Activated B cell treated with CpG ODN at 0.5 μM for 24 hours (primary cell): Measurements from ENCODE around the gene LIPC. TPM values are rescaled to one million over a fixed set of nuclear protein-coding genes. Genes with fewer than 3 reads are reported as not detected.

Experiments
- ATAC-seq: fragments of 200-7000 bp; cut with Tn5 transposase; one replicate; pipeline ENCODE4 v1.10.0; 2021; ENCODE audit warnings: low read depth, mild to moderate bottlenecking, moderate library complexity
- CTCF ChIA-PET: fragments of 350-600 bp; sonication (Branson Sonifier 250); formaldehyde crosslinking; loops from one replicate; lab custom pipeline; 2021; ENCODE audit warnings: antibody characterized with exemption; lab: Charles Lee
- POLR2A ChIA-PET: fragments of 350-600 bp; sonication (Branson Sonifier 250); formaldehyde crosslinking; loops from one replicate; lab custom pipeline; 2021; ENCODE audit warnings: antibody characterized with exemption; lab: Charles Lee
- DNase-seq: peaks from one replicate; pipeline ENCODE4 v3.0.0; 2022
- H3K27ac Mint-ChIP-seq: one replicate; pipeline ENCODE4 v1.8.0; 2020; ENCODE audit warnings: mixed read lengths
- H3K27me3 Mint-ChIP-seq: one replicate; pipeline ENCODE4 v1.8.0; 2021; ENCODE audit warnings: mixed read lengths
- H3K36me3 Mint-ChIP-seq: one replicate; pipeline ENCODE4 v1.8.0; 2021; ENCODE audit warnings: low read depth, mixed read lengths
- H3K4me1 Mint-ChIP-seq: one replicate; pipeline ENCODE4 v1.8.0; 2021; ENCODE audit warnings: mixed read lengths
- H3K4me3 Mint-ChIP-seq: one replicate; pipeline ENCODE4 v1.8.0; 2020; ENCODE audit warnings: mild to moderate bottlenecking, mixed read lengths
- H3K9me3 Mint-ChIP-seq: one replicate; pipeline ENCODE4 v1.8.0; 2020; ENCODE audit warnings: mixed read lengths
- intact Hi-C: fragments of 100-400 bp; cut with micrococcal nuclease; formaldehyde crosslinking; loops from one replicate; pipeline ENCODE4 v1.15.1; 2024
- total RNA-seq: library from RNA; stranded (reverse); gene quantifications from 2 replicates; pipeline ENCODE4 v1.2.3, GENCODE V29; 2022
- TF ChIP-seq, protein P1 (sequence below): fragments of 200-600 bp; IDR thresholded peaks from one replicate; pipeline ENCODE4 v1.8.0; 2022; ENCODE audit warnings: antibody characterized with exemption, mild to moderate bottlenecking

The LIPC gene
- total RNA-seq, 1 donor from 2014 or later = not detected

DNA sequence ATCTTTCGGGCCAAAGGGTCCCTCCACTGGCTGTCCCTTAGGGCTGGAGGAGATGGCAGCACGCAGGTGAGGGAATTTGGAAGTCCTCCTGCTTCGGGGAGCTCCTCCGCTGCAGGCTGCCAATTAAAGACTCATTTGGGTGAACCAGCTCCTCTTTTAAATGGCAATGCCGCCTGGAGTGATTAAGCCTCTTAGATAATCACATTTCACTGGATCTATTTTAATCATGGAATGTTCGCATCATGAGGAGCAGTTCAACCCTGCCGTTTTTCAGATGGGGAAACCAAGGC is 117.9 kb downstream of the LIPC start:
- Mint-ChIP-seq H3K27ac (no peak overlapping the region), H3K27me3 (peaks cover 33% of the 10 kb centered on the region), H3K4me1 (peaks cover 9% of the 10 kb centered on the region), H3K36me3 (no peaks in the 10 kb centered on the region), H3K4me3 (no peak overlapping the region), H3K9me3 (no peaks in the 10 kb centered on the region)
- CTCF ChIA-PET = no interaction called here
- POLR2A ChIA-PET = no interaction called here
- DNase-seq = no peak
- ATAC-seq = no peak
- TF ChIP-seq, protein P1, sequence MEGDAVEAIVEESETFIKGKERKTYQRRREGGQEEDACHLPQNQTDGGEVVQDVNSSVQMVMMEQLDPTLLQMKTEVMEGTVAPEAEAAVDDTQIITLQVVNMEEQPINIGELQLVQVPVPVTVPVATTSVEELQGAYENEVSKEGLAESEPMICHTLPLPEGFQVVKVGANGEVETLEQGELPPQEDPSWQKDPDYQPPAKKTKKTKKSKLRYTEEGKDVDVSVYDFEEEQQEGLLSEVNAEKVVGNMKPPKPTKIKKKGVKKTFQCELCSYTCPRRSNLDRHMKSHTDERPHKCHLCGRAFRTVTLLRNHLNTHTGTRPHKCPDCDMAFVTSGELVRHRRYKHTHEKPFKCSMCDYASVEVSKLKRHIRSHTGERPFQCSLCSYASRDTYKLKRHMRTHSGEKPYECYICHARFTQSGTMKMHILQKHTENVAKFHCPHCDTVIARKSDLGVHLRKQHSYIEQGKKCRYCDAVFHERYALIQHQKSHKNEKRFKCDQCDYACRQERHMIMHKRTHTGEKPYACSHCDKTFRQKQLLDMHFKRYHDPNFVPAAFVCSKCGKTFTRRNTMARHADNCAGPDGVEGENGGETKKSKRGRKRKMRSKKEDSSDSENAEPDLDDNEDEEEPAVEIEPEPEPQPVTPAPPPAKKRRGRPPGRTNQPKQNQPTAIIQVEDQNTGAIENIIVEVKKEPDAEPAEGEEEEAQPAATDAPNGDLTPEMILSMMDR = no peak
- intact Hi-C loops = no loop called here

DNA sequence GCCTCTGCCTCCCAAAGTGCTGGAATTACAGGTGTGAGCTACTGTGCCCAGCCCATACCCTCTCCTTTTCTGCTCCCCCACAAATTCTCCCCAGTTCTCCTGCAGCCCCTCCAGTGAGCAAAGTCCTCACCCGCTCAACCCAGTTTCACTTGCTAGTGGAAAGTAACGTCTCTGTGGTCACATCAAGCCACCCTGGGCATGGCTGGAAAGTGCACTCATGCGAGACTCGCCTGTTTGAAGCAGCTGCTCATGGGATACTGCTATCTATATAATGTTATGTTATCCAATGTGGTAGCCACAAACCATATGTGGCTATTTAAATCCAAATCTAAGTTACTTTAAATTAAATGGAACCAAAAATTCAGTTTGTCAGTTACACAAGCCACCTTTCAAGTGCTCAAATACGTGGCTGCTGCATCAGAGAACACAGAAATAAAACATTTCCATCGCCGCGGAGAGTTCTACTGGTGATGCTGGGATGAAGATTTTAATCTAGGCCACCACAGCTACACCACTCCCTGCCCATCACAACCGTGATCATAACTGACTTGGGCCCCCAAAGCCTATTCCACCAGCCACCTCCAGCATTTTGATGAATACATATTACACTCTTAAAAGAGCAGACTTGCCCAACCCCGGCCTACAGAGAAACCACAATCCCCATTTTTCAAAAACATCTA is 119.4 kb downstream of the LIPC start:
- TF ChIP-seq, protein P1 = no peak
- intact Hi-C loops = no loop called here
- no peak for DNase-seq
- POLR2A ChIA-PET = no interaction called here
- Mint-ChIP-seq H3K36me3 (no peaks in the 10 kb centered on the region), H3K27me3 (peaks cover 33% of the 10 kb centered on the region), H3K27ac (no peak overlapping the region), H3K4me1 (peaks cover 9% of the 10 kb centered on the region), H3K4me3 (no peak overlapping the region), H3K9me3 (no peaks in the 10 kb centered on the region)
- CTCF ChIA-PET = no interaction called here
- no peak for ATAC-seq

DNA sequence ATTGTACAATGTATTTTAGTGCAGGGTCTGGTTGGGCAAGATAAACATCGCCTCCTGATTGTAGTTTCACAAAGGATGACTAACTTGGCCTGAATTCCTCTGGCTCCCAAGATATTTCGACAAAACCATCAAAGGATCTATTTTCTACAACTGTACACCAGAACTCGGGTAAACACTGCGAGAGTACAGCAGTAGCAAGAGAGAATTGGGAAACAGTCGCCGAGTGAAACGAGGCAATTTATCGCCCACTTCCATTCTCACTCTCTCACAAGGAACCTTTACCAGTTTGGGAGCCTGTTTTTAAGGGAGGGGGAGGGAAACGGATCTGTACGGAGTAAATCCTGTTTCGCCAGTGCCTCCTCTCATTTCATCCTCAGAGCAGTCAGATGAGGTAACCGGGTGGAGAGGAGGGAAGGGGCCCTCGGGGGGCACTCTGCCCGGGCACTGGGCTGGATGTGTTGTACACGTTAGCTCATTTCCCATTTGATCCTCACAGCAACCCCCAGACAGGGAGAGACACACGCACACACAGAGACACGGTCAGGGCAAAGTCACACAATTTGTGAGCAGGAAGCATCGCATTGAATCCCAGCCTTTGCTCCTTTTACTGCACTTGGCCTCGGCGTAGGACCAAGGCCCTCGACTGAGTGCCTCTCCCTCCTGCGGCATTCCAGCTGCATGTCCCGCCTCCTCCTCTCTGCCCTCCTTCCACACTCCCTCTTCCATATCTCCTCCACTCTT is 120.1 kb downstream of the LIPC start:
- POLR2A ChIA-PET = no interaction called here
- Mint-ChIP-seq H3K9me3 (no peaks in the 10 kb centered on the region), H3K4me3 (no peak overlapping the region), H3K4me1 (peaks cover 9% of the 10 kb centered on the region), H3K27ac (no peak overlapping the region), H3K27me3 (peaks cover 33% of the 10 kb centered on the region), H3K36me3 (no peaks in the 10 kb centered on the region)
- CTCF ChIA-PET = no interaction called here
- ATAC-seq = no peak
- TF ChIP-seq, protein P1 = no peak
- intact Hi-C loops = no loop called here
- no peak for DNase-seq

DNA sequence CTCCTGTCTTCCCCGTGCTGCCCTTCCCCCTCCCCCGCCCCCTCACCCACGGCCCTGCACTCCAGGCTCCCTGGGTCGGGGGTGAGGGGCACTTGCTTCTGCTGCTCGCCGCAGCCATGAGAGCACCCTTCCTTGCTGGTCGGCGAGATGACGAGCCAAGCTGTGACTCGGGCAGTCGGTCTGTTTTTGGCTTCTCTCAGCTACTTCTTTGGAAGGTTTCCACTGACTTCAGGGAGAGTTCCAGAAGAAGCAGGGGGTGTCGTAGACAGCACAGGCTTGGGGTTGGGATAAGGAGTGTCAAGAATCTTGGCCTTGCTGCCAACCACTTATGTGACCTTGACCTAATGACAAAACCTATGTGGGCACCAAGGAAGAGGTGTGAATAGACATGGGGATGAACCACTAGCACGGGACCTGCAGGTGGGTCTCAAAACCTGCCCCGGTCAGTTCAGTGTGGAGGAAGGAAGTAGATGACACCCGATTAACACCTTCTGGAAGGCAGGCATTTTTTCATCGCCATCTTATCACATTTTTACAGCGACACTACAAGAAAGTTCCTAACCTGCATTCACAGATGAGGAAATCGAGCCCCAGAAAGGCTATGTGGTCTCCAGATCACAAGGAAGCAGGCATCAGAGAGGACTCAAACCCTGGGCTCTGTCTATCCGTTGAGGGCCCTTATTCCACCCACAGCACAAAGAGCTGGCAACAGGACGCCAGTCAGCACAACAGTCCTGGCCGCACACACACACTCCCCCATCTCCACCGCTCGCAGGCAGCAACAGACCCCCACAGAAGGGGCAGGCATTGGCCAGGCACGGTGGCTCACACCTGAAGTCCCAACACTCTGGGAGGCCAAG is 120.9 kb downstream of the LIPC start:
- Mint-ChIP-seq H3K27ac (no peak overlapping the region), H3K4me3 (no peak overlapping the region), H3K36me3 (no peaks in the 10 kb centered on the region), H3K4me1 (peaks cover 9% of the 10 kb centered on the region), H3K27me3 (peaks cover 33% of the 10 kb centered on the region), H3K9me3 (no peaks in the 10 kb centered on the region)
- POLR2A ChIA-PET = no interaction called here
- DNase-seq = no peak
- intact Hi-C loops = no loop called here
- TF ChIP-seq, protein P1 = no peak
- no peak for ATAC-seq
- CTCF ChIA-PET = no interaction called here

DNA sequence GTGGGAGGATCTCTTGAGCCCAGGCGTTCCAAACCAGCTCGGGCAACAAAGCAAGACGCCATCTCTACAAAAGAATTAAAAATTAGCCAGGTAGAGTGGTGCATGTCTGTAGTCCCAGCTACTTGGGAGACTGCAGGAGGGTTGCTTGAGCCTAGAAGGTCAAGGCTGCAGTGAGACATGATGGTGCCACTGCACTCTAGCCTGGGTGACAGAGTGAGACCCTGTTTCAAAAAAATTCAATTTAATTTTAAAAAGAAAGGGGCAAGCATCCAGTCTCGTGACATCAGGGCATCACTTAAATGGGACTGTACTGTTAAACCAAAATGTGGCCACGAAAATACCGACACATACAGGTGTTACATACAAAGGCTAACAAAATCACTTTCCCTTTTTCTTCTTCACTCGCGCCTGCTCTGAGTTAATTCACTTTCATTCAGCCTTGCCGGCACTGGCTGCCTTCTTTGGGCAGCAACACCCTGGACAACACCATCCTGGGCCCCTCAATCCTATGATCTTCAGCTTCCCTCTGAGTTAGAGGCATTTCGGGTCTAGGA is 121.7 kb downstream of the LIPC start:
- DNase-seq = no peak
- ChIA-PET POLR2A (no interaction called here), CTCF (no interaction called here)
- H3K27ac Mint-ChIP-seq = no peak overlapping the region
- peaks cover 33% of the 10 kb centered on the region for H3K27me3 Mint-ChIP-seq
- no peak overlapping the region for H3K4me3 Mint-ChIP-seq
- H3K9me3 Mint-ChIP-seq = no peaks in the 10 kb centered on the region
- H3K4me1 Mint-ChIP-seq = peaks cover 9% of the 10 kb centered on the region
- TF ChIP-seq, protein P1 = no peak
- ATAC-seq = no peak
- intact Hi-C loops = no loop called here
- no peaks in the 10 kb centered on the region for H3K36me3 Mint-ChIP-seq
